RWPE2 (cell line): ENCODE data around the gene CAPN12.

Experiments
- ATAC-seq: fragments of 200-7000 bp; cut with Tn5 transposase; 3 replicates; pipeline ENCODE4 v1.9.1; 2021; ENCODE audit warnings: low read depth
- DNase-seq: peaks from one replicate; pipeline ENCODE4 v3.0.0-alpha.2; 2020; ENCODE audit warnings: low spot score
- H3K27ac ChIP-seq: fragments of 450-650 bp; 2 replicates; pipeline ENCODE4 v1.5.1; 2017; ENCODE audit warnings: mild to moderate bottlenecking; ENCODE audit not compliant: poor library complexity, severe bottlenecking
- H3K27me3 ChIP-seq: fragments of 250-450 bp; sonication (Bioruptor Pico); 2 replicates; pipeline ENCODE4 v1.5.1; 2021; ENCODE audit warnings: mild to moderate bottlenecking, moderate library complexity; ENCODE audit not compliant: insufficient read depth, poor library complexity, severe bottlenecking
- H3K36me3 ChIP-seq: fragments of 250-450 bp; sonication (Bioruptor Pico); 2 replicates; pipeline ENCODE4 v1.5.1; 2020; ENCODE audit warnings: low read depth, mild to moderate bottlenecking, moderate library complexity
- H3K4me1 ChIP-seq: fragments of 250-450 bp; sonication (Bioruptor Pico); 2 replicates; pipeline ENCODE4 v1.5.1; 2021; ENCODE audit warnings: mild to moderate bottlenecking, moderate library complexity; ENCODE audit not compliant: insufficient read depth, poor library complexity, severe bottlenecking
- H3K4me3 ChIP-seq: fragments of 250-450 bp; sonication (Bioruptor Pico); 2 replicates; pipeline ENCODE4 v1.5.1; 2021; ENCODE audit warnings: mild to moderate bottlenecking, moderate library complexity; ENCODE audit not compliant: severe bottlenecking
- H3K9me3 ChIP-seq: fragments of 250-450 bp; sonication (Bioruptor Pico); 2 replicates; pipeline ENCODE4 v1.5.1; 2021; ENCODE audit warnings: mild to moderate bottlenecking, moderate library complexity; ENCODE audit not compliant: severe bottlenecking
- TF ChIP-seq, protein P1 (sequence below): fragments of 450-650 bp; IDR thresholded peaks from one replicate; pipeline ENCODE4 v1.5.1; 2017; ENCODE audit warnings: mild to moderate bottlenecking, moderate library complexity; ENCODE audit not compliant: poor library complexity, severe bottlenecking

CAPN12 gene

GRCh38 chr19:38781058-38781457, 36.8 kb upstream of the CAPN12 start:
- Histone ChIP-seq H3K4me1 (peaks cover 2% of the 10 kb centered on the region), H3K4me3 (no peak overlapping the region), H3K27ac (no peak overlapping the region), H3K9me3 (no peaks in the 10 kb centered on the region), H3K36me3 (no peaks in the 10 kb centered on the region), H3K27me3 (no peaks in the 10 kb centered on the region)
- DNase-seq (no peak), ATAC-seq (no peak)
- TF ChIP-seq, protein P1, sequence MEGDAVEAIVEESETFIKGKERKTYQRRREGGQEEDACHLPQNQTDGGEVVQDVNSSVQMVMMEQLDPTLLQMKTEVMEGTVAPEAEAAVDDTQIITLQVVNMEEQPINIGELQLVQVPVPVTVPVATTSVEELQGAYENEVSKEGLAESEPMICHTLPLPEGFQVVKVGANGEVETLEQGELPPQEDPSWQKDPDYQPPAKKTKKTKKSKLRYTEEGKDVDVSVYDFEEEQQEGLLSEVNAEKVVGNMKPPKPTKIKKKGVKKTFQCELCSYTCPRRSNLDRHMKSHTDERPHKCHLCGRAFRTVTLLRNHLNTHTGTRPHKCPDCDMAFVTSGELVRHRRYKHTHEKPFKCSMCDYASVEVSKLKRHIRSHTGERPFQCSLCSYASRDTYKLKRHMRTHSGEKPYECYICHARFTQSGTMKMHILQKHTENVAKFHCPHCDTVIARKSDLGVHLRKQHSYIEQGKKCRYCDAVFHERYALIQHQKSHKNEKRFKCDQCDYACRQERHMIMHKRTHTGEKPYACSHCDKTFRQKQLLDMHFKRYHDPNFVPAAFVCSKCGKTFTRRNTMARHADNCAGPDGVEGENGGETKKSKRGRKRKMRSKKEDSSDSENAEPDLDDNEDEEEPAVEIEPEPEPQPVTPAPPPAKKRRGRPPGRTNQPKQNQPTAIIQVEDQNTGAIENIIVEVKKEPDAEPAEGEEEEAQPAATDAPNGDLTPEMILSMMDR, result no peak

DNA sequence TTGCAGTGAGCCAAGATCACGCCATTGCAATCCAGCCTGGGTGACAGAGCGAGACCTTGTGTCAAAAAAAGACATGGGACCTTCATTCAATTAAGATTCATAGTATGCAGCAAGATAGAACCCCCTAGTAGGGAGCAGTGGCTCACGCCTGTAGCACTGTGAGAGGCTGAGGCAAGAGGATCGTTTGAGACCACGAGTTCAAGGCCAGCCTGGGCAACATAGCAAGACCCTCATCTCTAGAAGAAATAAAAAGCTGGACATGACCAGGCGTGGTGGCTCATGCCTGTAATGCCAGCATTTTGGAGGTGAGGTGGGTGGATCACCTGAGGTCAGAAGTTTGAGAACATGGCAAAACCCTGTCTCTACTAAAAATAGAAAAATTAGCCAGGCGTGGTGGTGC, 36.2 kb upstream of the CAPN12 start:
- DNase-seq, result no peak
- TF ChIP-seq, protein P1, result no peak
- ATAC-seq, result no peak
- Histone ChIP-seq H3K4me3 (no peak overlapping the region), H3K9me3 (no peaks in the 10 kb centered on the region), H3K27me3 (no peaks in the 10 kb centered on the region), H3K27ac (no peak overlapping the region), H3K36me3 (no peaks in the 10 kb centered on the region), H3K4me1 (peaks cover 7% of the 10 kb centered on the region)

GRCh38 chr19:38778733-38779132, 34.5 kb upstream of the CAPN12 start:
- no peaks in the 10 kb centered on the region for H3K9me3 ChIP-seq
- no peak overlapping the region for H3K27ac ChIP-seq
- H3K4me1 ChIP-seq, result peaks cover 15% of the 10 kb centered on the region
- TF ChIP-seq, protein P1, result no peak
- no peaks in the 10 kb centered on the region for H3K36me3 ChIP-seq
- ATAC-seq (no peak), DNase-seq (no peak)
- H3K27me3 ChIP-seq, result no peaks in the 10 kb centered on the region
- H3K4me3 ChIP-seq, result no peak overlapping the region

- Histone ChIP-seq H3K9me3 (no peaks in the 10 kb centered on the region), H3K27me3 (no peaks in the 10 kb centered on the region), H3K27ac (peak overlapping the region; percentile 52), H3K4me3 (no peak overlapping the region), H3K4me1 (peaks cover 15% of the 10 kb centered on the region), H3K36me3 (no peaks in the 10 kb centered on the region)
- DNase-seq (no peak), ATAC-seq (no peak)
- TF ChIP-seq, protein P1, result no peak
Measured at GRCh38 chr19:38774181-38774950, 30.1 kb upstream of the CAPN12 start.
